NCI-H2029 (cell line): ENCODE results near the gene OCRL.

Source experiments
- DNase-seq: peaks from one replicate; lab custom pipeline; 2025; lab: John Stamatoyannopoulos, UW

Gene OCRL

DNA sequence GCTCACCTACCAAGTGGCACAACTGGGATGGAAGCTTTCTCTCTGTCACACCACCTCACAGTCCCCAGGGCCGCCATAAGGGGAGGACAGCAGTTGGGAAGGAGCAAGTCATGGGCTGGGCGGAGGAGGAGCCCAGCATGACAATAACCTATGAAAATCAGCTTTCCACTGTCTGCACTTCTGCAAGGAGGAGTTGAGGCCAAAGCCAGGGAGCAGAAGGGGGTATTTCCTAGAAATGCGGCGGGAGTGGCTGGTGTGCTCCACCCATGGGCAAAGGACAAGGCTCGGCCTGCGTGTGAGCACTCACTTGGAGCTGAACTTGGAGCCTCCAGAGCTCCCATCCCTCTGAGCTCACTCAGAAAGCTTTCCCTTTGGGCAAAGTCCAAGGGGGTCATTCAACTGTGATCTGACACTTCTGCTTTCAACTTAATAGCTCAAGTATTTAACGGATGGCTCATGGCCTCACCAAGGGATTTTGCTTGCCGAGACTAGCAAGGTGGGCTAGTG is 96.2 kb downstream of the OCRL start:
- DNase-seq = no peak

- DNase-seq = peak; percentile 13
Measured at GRCh38 chrX:129637217-129638109, 97.4 kb downstream of the OCRL start.

GRCh38 chrX:129638917-129639316 is 98.9 kb downstream of the OCRL start:
- DNase-seq = no peak

DNA sequence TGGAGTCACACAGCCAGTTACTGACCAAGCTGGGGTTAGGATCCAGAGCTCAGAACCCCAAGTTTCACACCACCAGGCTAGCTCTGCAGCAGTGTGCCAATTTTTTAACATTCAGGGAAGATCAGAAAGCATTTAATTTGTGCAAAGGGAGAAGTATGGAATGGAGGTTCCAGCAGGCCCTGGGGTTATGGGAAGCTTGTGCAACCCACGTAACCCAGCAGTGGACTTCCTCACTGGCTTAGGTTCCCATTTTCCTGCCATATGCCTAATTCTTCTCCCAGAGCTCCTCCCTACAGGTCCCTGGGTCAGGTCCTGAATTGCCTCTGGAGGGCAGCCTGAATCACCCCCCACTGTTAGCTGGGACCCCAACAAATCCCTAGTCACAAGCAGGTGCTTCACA is 100.7 kb downstream of the OCRL start:
- DNase-seq = no peak

GRCh38 chrX:129641469-129641868 is 101.4 kb downstream of the OCRL start:
- DNase-seq = no peak

GRCh38 chrX:129641941-129642340 is 101.9 kb downstream of the OCRL start:
- DNase-seq = no peak
